Measurements from ENCODE around the gene PTPRR.

GRCh38 chr12:70806827-70807226 lies 113.7 kb downstream of the PTPRR start:
- TF ChIP-seq, protein P1, sequence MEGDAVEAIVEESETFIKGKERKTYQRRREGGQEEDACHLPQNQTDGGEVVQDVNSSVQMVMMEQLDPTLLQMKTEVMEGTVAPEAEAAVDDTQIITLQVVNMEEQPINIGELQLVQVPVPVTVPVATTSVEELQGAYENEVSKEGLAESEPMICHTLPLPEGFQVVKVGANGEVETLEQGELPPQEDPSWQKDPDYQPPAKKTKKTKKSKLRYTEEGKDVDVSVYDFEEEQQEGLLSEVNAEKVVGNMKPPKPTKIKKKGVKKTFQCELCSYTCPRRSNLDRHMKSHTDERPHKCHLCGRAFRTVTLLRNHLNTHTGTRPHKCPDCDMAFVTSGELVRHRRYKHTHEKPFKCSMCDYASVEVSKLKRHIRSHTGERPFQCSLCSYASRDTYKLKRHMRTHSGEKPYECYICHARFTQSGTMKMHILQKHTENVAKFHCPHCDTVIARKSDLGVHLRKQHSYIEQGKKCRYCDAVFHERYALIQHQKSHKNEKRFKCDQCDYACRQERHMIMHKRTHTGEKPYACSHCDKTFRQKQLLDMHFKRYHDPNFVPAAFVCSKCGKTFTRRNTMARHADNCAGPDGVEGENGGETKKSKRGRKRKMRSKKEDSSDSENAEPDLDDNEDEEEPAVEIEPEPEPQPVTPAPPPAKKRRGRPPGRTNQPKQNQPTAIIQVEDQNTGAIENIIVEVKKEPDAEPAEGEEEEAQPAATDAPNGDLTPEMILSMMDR (IDR thresholded peaks at IDR 0.05), result no peak
- no peak for TF ChIP-seq POLR2A (IDR thresholded peaks at IDR 0.05)

Data from esophagus squamous epithelium (tissue), 4 donors.